OCI-LY3 (cell line): ENCODE results near the gene ZC3H14.

Experiments
- EZH2phosphoT487 ChIP-seq: fragments of 200-600 bp; shearing (Covaris generic); IDR thresholded peaks from 2 replicates; pipeline ENCODE4 v1.6.1; 2018; ENCODE audit warnings: antibody characterized with exemption, mixed run types, low read depth
- TF ChIP-seq, protein P1 (sequence below): fragments of 200-600, 300-600 bp; sonication (generic); IDR thresholded peaks from 2 replicates; pipeline ENCODE4 v1.5.1; 2014; ENCODE audit warnings: antibody characterized with exemption, low read length, low read depth

DNA sequence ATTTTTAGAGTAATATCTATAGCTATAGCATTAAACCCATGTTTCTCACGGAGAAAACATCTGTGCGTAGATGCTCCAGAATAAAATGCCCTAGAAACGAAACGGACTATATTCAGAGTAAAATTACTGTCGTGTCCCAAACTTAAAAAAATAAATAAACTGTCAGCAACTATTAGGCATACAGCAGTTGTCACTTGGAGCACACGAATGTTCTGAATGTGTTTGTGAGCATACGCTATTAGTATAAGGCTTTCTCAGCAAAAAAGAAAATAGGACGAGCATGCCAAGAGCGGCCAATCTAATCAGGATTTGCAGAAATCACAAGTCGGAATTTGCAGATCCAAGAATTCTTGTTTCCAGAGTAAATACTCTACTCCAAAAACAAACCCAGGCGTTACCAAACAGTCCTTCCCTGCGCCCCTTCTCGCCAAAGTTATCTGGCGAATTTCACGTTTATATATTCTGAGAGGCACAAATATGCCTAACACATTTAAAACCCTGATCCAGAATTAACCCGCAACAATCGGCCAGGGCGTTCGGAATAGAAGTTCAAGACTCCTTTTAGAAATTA, 8.9 kb upstream of the ZC3H14 start:
- TF ChIP-seq, protein P1, sequence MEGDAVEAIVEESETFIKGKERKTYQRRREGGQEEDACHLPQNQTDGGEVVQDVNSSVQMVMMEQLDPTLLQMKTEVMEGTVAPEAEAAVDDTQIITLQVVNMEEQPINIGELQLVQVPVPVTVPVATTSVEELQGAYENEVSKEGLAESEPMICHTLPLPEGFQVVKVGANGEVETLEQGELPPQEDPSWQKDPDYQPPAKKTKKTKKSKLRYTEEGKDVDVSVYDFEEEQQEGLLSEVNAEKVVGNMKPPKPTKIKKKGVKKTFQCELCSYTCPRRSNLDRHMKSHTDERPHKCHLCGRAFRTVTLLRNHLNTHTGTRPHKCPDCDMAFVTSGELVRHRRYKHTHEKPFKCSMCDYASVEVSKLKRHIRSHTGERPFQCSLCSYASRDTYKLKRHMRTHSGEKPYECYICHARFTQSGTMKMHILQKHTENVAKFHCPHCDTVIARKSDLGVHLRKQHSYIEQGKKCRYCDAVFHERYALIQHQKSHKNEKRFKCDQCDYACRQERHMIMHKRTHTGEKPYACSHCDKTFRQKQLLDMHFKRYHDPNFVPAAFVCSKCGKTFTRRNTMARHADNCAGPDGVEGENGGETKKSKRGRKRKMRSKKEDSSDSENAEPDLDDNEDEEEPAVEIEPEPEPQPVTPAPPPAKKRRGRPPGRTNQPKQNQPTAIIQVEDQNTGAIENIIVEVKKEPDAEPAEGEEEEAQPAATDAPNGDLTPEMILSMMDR, result no peak
- no peak; the same call in 1 of the 2 replicates for TF ChIP-seq EZH2phosphoT487
